ENCODE data around the gene COPS6.
A peak's percentile ranks its signal among the peaks of the same experiment; 100 is the strongest.

The COPS6 gene

GRCh38 chr7:100082978-100083377, 5.8 kb upstream of the COPS6 start:
- ChIA-PET CTCF (interaction anchor here (0.7 to 8.4 kb wide), 12 partner anchors 8 to 166 kb away, joined by 3 to 105 read pairs (median 4); partner anchors contain the start of genes MCM7 and ZSCAN21), POLR2A (no interaction called here)
- no peak overlapping the region for H3K4me3 ChIP-seq (ENCODE audit: low read depth, low read length)
- DNase-seq (ENCODE audit: low read depth, low spot score), result no peak
- no peak for TF ChIP-seq CTCF (IDR thresholded peaks at IDR 0.05; ENCODE audit: insufficient read depth, low read length, missing control alignments)

- TF ChIP-seq CTCF (IDR thresholded peaks at IDR 0.05; ENCODE audit: insufficient read depth, low read length, missing control alignments), result no peak
- ChIA-PET POLR2A (no interaction called here), CTCF (interaction anchor here (1.1 to 8.4 kb wide), 3 partner anchors 15 to 106 kb away, joined by 4 to 105 read pairs (median 6); no protein-coding TSS in a partner anchor)
- no peak for DNase-seq (ENCODE audit: low read depth, low spot score)
- no peak overlapping the region for H3K4me3 ChIP-seq (ENCODE audit: low read depth, low read length)
Observed at GRCh38 chr7:100085515-100085914, 3.3 kb upstream of the COPS6 start.

- ChIA-PET CTCF (interaction anchor here (0.7 to 8.4 kb wide), 3 partner anchors 13 to 94 kb away, joined by 3 to 105 read pairs (median 7); no protein-coding TSS in a partner anchor), POLR2A (interaction anchor here (0.6 to 1.5 kb wide), 2 partner anchors 14 to 342 kb away, joined by 4 to 10 read pairs; partner anchors contain the start of genes AP4M1, MCM7 and MEPCE)
- DNase-seq (ENCODE audit: low read depth, low spot score), result peak; percentile 97
- no peak overlapping the region for H3K4me3 ChIP-seq (ENCODE audit: low read depth, low read length)
- TF ChIP-seq CTCF (IDR thresholded peaks at IDR 0.05; ENCODE audit: insufficient read depth, low read length, missing control alignments), result no peak
Observed at GRCh38 chr7:100087055-100087750, 1.6 kb upstream of the COPS6 start.

- ChIA-PET CTCF (interaction anchor here (1.0 to 1.9 kb wide), 2 partner anchors 9 to 12 kb away, joined by 3 to 7 read pairs; no protein-coding TSS in a partner anchor), POLR2A (interaction anchor here (0.6 to 1.2 kb wide), 2 partner anchors 13 to 38 kb away, joined by 3 to 14 read pairs; partner anchors contain the start of genes AP4M1, MCM7 and ZSCAN21)
- DNase-seq (ENCODE audit: low read depth, low spot score), result no peak
- H3K4me3 ChIP-seq (ENCODE audit: low read depth, low read length), result peak overlapping the region; percentile 89
- TF ChIP-seq CTCF (IDR thresholded peaks at IDR 0.05; ENCODE audit: insufficient read depth, low read length, missing control alignments), result no peak
Observed at GRCh38 chr7:100088095-100088620, 611 bp upstream of the COPS6 start.

- TF ChIP-seq CTCF (IDR thresholded peaks at IDR 0.05; ENCODE audit: insufficient read depth, low read length, missing control alignments), result no peak
- DNase-seq (ENCODE audit: low read depth, low spot score), result no peak
- H3K4me3 ChIP-seq (ENCODE audit: low read depth, low read length), result peak overlapping the region; percentile 89
- ChIA-PET POLR2A (interaction anchor here (2.1 kb wide), 1 partner anchor 11 kb away, joined by 11 read pairs; the partner anchor contains the start of gene MCM7), CTCF (interaction anchor here (0.6 to 1.7 kb wide), 5 partner anchors 10 to 97 kb away, joined by 3 to 10 read pairs (median 4); no protein-coding TSS in a partner anchor)
Observed at GRCh38 chr7:100089458-100090196, 858 bp downstream of the COPS6 start.

Measured in AG04449 (cell line).